SK-N-SH treated with all-trans-retinoic acid at 6 μM for 48 hours (cell line): ENCODE results near the gene KRT9.

Experiments
- ATAC-seq: fragments of 200-7000 bp; cut with Tn5 transposase; 3 replicates; pipeline ENCODE4 v1.9.1; 2020; ENCODE audit warnings: mild to moderate bottlenecking, moderate library complexity
- ARNTL ChIP-seq: fragments of 450-650 bp; formaldehyde crosslinking; IDR thresholded peaks from 2 replicates; pipeline ENCODE4 v1.5.0; 2020; ENCODE audit warnings: low read depth, mild to moderate bottlenecking, moderate library complexity, borderline replicate concordance
- BACH2 ChIP-seq: fragments of 250-450 bp; sonication (Bioruptor Pico); IDR thresholded peaks from 2 replicates; pipeline ENCODE4 v1.9.0; 2021; ENCODE audit warnings: mild to moderate bottlenecking, borderline replicate concordance
- CSRNP3 ChIP-seq: fragments of 250-450 bp; sonication (Bioruptor Pico); IDR thresholded peaks from 2 replicates; pipeline ENCODE4 v1.5.1; 2021; ENCODE audit warnings: mild to moderate bottlenecking, moderate library complexity
- ESRRG ChIP-seq: fragments of 250-450 bp; sonication (Bioruptor Pico); IDR thresholded peaks from 2 replicates; pipeline ENCODE4 v1.6.1; 2021; ENCODE audit warnings: mild to moderate bottlenecking
- GLIS3 ChIP-seq: fragments of 250-450 bp; sonication (Bioruptor Pico); IDR thresholded peaks from 2 replicates; pipeline ENCODE4 v1.5.0; 2020; ENCODE audit warnings: mild to moderate bottlenecking, moderate library complexity
- ISL1 ChIP-seq: fragments of 250-450 bp; sonication (Bioruptor Pico); IDR thresholded peaks from 2 replicates; pipeline ENCODE4 v2.1.2; 2022; ENCODE audit warnings: mild to moderate bottlenecking, moderate library complexity
- OSR1 ChIP-seq: fragments of 250-450 bp; sonication (Bioruptor Pico); IDR thresholded peaks from 2 replicates; pipeline ENCODE4 v1.8.0; 2022; ENCODE audit warnings: moderate library complexity, mild to moderate bottlenecking, inconsistent platforms
- PATZ1 ChIP-seq: fragments of 250-450 bp; sonication (Bioruptor Pico); IDR thresholded peaks from 2 replicates; pipeline ENCODE4 v1.8.0; 2020; ENCODE audit warnings: mild to moderate bottlenecking, moderate library complexity, borderline replicate concordance
- POU6F1 ChIP-seq: fragments of 250-450 bp; sonication (Bioruptor Pico); IDR thresholded peaks from 2 replicates; pipeline ENCODE4 v1.8.0; 2021; ENCODE audit warnings: low read depth, mild to moderate bottlenecking, moderate library complexity, borderline replicate concordance
- PPARA ChIP-seq: fragments of 250-450 bp; sonication (Bioruptor Pico); IDR thresholded peaks from 2 replicates; pipeline ENCODE4 v1.5.0; 2020; ENCODE audit warnings: mild to moderate bottlenecking, borderline replicate concordance
- RARB ChIP-seq: fragments of 250-450 bp; sonication (Bioruptor Pico); IDR thresholded peaks from 2 replicates; pipeline ENCODE4 v1.8.0; 2021; ENCODE audit warnings: mild to moderate bottlenecking, moderate library complexity
- TCF4 ChIP-seq: fragments of 250-450 bp; sonication (Bioruptor Pico); IDR thresholded peaks from 2 replicates; pipeline ENCODE4 v1.8.0; 2021; ENCODE audit warnings: mild to moderate bottlenecking, moderate library complexity, borderline replicate concordance
- TOX ChIP-seq: fragments of 250-450 bp; sonication (Bioruptor Pico); IDR thresholded peaks from 2 replicates; pipeline ENCODE4 v1.8.0; 2021; ENCODE audit warnings: mild to moderate bottlenecking, moderate library complexity, borderline replicate concordance
- TSHZ2 ChIP-seq: fragments of 250-450 bp; sonication (Bioruptor Pico); IDR thresholded peaks from 2 replicates; pipeline ENCODE4 v1.5.0; 2020; ENCODE audit warnings: mild to moderate bottlenecking, moderate library complexity
- ZC3H10 ChIP-seq: fragments of 250-450 bp; sonication (Bioruptor Pico); IDR thresholded peaks from 2 replicates; pipeline ENCODE4 v1.5.1; 2021; ENCODE audit warnings: mild to moderate bottlenecking, moderate library complexity
- ZFP3 ChIP-seq: fragments of 250-450 bp; sonication (Bioruptor Pico); IDR thresholded peaks from 2 replicates; pipeline ENCODE4 v1.5.0; 2020; ENCODE audit warnings: mild to moderate bottlenecking, moderate library complexity
- ZFP30 ChIP-seq: fragments of 450-650 bp; formaldehyde crosslinking; IDR thresholded peaks from 2 replicates; pipeline ENCODE4 v1.5.0; 2022; ENCODE audit warnings: mild to moderate bottlenecking, moderate library complexity
- ZNF70 ChIP-seq: fragments of 450-650 bp; formaldehyde crosslinking; IDR thresholded peaks from 2 replicates; pipeline ENCODE4 v1.5.0; 2020; ENCODE audit warnings: mild to moderate bottlenecking, moderate library complexity
- ZNF8 ChIP-seq: fragments of 450-650 bp; formaldehyde crosslinking; IDR thresholded peaks from 2 replicates; pipeline ENCODE4 v1.5.0; 2020; ENCODE audit warnings: mild to moderate bottlenecking, moderate library complexity

Gene KRT9

GRCh38 chr17:41535764-41536481 lies 35.9 kb downstream of the KRT9 start:
- no peak for ATAC-seq
- TF ChIP-seq PPARA = no peak
- no peak for TF ChIP-seq ARNTL
- TF ChIP-seq TOX = no peak
- TF ChIP-seq ZC3H10 (CRISPR knock-in tag) = no peak
- TF ChIP-seq ISL1 (CRISPR knock-in tag) = no peak
- TF ChIP-seq ZNF70 (CRISPR knock-in tag) = no peak

GRCh38 chr17:41534899-41535546 lies 36.8 kb downstream of the KRT9 start:
- TF ChIP-seq ARNTL (no peak), OSR1 (CRISPR knock-in tag) (no peak), POU6F1 (no peak), PPARA (no peak), ESRRG (CRISPR knock-in tag) (no peak), ZNF8 (no peak), TCF4 (CRISPR knock-in tag) (no peak), BACH2 (no peak), CSRNP3 (no peak), TOX (no peak)

GRCh38 chr17:41533613-41534012 lies 38.2 kb downstream of the KRT9 start:
- ATAC-seq = no peak
- TF ChIP-seq ZFP3 (CRISPR knock-in tag) = no peak
- no peak for TF ChIP-seq PATZ1
- TF ChIP-seq ZNF70 (CRISPR knock-in tag) = no peak
- no peak for TF ChIP-seq OSR1 (CRISPR knock-in tag)
- TF ChIP-seq CSRNP3 = no peak
- no peak for TF ChIP-seq BACH2

More at GRCh38 chr17:41534899-41535546, 36.8 kb downstream of the KRT9 start:
- ATAC-seq = no peak

GRCh38 chr17:41532947-41533570 lies 38.8 kb downstream of the KRT9 start:
- ATAC-seq = no peak
- TF ChIP-seq TOX (no peak), OSR1 (CRISPR knock-in tag) (no peak), ISL1 (CRISPR knock-in tag) (no peak), ZC3H10 (CRISPR knock-in tag) (no peak), POU6F1 (no peak), ZFP30 (CRISPR knock-in tag) (no peak)

- ATAC-seq = no peak
- TF ChIP-seq ZFP3 (CRISPR knock-in tag) (no peak), RARB (CRISPR knock-in tag) (no peak), TSHZ2 (CRISPR knock-in tag) (no peak), CSRNP3 (no peak), GLIS3 (no peak), OSR1 (CRISPR knock-in tag) (no peak), ZC3H10 (CRISPR knock-in tag) (no peak), ZFP30 (CRISPR knock-in tag) (no peak), ZNF8 (no peak)
These were observed 39.9 kb downstream of the KRT9 start for GRCh38 chr17:41531993-41532392.
